ENCODE results near the gene UNC5B.

DNA sequence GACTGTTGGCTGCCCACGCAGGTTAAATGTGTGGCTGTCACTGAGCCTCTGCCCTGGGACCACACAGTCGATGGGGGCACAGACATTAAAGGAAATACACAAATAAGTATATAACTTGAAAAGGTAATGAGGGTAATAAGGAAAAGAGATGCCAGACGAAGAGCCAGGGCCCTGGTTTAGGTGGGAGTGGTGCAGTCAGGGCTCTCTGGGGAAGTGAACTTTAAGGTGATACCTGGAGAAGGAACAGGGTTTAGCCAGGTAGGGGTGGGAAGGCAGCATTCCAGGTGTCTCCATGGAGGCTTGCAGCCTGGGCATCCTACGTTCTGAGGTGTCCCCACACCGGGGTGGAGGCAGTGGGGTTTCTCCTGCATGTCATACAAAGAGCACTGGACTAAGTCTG lies 50.4 kb downstream of the UNC5B start:
- TF ChIP-seq, protein P1, sequence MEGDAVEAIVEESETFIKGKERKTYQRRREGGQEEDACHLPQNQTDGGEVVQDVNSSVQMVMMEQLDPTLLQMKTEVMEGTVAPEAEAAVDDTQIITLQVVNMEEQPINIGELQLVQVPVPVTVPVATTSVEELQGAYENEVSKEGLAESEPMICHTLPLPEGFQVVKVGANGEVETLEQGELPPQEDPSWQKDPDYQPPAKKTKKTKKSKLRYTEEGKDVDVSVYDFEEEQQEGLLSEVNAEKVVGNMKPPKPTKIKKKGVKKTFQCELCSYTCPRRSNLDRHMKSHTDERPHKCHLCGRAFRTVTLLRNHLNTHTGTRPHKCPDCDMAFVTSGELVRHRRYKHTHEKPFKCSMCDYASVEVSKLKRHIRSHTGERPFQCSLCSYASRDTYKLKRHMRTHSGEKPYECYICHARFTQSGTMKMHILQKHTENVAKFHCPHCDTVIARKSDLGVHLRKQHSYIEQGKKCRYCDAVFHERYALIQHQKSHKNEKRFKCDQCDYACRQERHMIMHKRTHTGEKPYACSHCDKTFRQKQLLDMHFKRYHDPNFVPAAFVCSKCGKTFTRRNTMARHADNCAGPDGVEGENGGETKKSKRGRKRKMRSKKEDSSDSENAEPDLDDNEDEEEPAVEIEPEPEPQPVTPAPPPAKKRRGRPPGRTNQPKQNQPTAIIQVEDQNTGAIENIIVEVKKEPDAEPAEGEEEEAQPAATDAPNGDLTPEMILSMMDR (conservative IDR thresholded peaks at IDR 0.05), result no peak
- no peak for TF ChIP-seq ZFX (IDR thresholded peaks at IDR 0.05)
